Stimulated activated CD8-positive, alpha-beta memory T cell treated with anti-CD3 and anti-CD28 coated beads, Interleukin-12 subunit alpha, Interleukin-12 subunit beta, amount 100 ng/mL, for 4 hours (primary cell): ENCODE data around the gene GDF7.

Experiments
- DNase-seq: peaks from one replicate; pipeline ENCODE4 v3.0.0-alpha.2; 2020; ENCODE audit warnings: low read depth

The GDF7 gene

GRCh38 chr2:20666304-20667150 lies at the start of gene GDF7:
GDF7 (plus strand) TSS chr2:20667144; CDS start chr2:20667240, 96 bp downstream.
- no peak for DNase-seq

GRCh38 chr2:20617892-20618467 lies 49.0 kb upstream of the GDF7 start:
- no peak for DNase-seq

- no peak for DNase-seq
These were observed 48.5 kb upstream of the GDF7 start for GRCh38 chr2:20618468-20618885.

- no peak for DNase-seq
These were observed 47.9 kb upstream of the GDF7 start for GRCh38 chr2:20618886-20619521.

- no peak for DNase-seq
These were observed 47.3 kb upstream of the GDF7 start for GRCh38 chr2:20619624-20620024.

- no peak for DNase-seq
These were observed 46.7 kb upstream of the GDF7 start for GRCh38 chr2:20620271-20620681.

GRCh38 chr2:20620696-20621365 lies 46.1 kb upstream of the GDF7 start:
- no peak for DNase-seq

- DNase-seq = no peak
These were observed 45.3 kb upstream of the GDF7 start for GRCh38 chr2:20621366-20622295.

- DNase-seq = no peak
These were observed 44.7 kb upstream of the GDF7 start for GRCh38 chr2:20622296-20622686.

- DNase-seq = no peak
These were observed 44.2 kb upstream of the GDF7 start for GRCh38 chr2:20622731-20623130.

GRCh38 chr2:20623241-20623640 lies 43.7 kb upstream of the GDF7 start:
- no peak for DNase-seq

- DNase-seq = no peak
These were observed 43.2 kb upstream of the GDF7 start for GRCh38 chr2:20623741-20624155.

- DNase-seq = no peak
These were observed 42.6 kb upstream of the GDF7 start for GRCh38 chr2:20624156-20624883.

GRCh38 chr2:20624884-20625485 lies 42.0 kb upstream of the GDF7 start:
- no peak for DNase-seq

- no peak for DNase-seq
These were observed 41.2 kb upstream of the GDF7 start for GRCh38 chr2:20625491-20626391.

GRCh38 chr2:20626392-20626697 lies 40.6 kb upstream of the GDF7 start:
- no peak for DNase-seq

GRCh38 chr2:20626698-20627513 lies 40.0 kb upstream of the GDF7 start:
- DNase-seq = no peak

- DNase-seq = no peak
These were observed 39.1 kb upstream of the GDF7 start for GRCh38 chr2:20627712-20628380.
